NAMALWA (cell line): Measurements from ENCODE around the gene TRIM27.
"Not testable (repeated sequence)": the region's sequence is repeated elsewhere in the genome, so short reads cannot be mapped to it uniquely, and the experiment has no call there.

Experiments used
- DNase-seq: peaks from one replicate; pipeline ENCODE4 v3.0.0-alpha.2; 2015; ENCODE audit warnings: low spot score

TRIM27 gene, protein sequence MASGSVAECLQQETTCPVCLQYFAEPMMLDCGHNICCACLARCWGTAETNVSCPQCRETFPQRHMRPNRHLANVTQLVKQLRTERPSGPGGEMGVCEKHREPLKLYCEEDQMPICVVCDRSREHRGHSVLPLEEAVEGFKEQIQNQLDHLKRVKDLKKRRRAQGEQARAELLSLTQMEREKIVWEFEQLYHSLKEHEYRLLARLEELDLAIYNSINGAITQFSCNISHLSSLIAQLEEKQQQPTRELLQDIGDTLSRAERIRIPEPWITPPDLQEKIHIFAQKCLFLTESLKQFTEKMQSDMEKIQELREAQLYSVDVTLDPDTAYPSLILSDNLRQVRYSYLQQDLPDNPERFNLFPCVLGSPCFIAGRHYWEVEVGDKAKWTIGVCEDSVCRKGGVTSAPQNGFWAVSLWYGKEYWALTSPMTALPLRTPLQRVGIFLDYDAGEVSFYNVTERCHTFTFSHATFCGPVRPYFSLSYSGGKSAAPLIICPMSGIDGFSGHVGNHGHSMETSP

DNA sequence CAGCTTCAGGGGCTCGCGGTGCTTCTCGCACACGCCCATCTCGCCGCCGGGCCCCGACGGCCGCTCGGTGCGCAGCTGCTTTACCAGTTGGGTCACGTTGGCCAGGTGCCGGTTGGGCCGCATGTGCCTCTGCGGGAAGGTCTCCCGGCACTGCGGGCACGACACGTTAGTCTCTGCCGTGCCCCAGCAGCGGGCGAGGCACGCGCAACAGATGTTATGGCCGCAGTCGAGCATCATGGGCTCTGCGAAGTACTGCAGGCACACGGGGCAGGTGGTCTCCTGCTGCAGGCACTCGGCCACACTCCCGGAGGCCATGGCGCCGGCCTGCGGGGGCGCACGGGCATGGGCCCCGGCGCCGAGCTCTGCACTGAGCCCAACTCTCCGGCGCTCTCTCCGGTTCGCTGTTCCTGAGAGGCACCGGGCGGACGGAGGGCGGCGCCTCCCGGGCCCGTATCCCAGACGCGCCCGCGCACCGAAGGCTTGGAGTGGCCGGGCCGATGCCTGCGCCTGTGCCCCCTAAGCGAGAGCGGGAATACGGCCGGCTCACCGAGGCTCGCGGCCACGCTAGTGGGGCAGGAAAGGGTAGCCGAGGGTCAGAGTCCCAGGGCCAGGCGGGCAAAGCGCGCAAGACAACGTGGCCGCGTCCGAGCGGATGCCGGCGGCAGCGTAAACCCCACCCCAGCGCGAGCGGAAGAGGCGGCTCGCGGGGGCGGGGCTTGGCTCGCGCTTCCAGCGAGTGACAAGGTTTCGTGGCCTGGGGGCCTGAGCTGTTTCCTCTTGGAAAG, at the start of gene TRIM27:
Gene TRIM27, minus strand, starts transcription at position 668 of the 785 bp plus-strand sequence. Its CDS starts 353 bp downstream, at position 315.
- DNase-seq = peak; percentile 85

DNA sequence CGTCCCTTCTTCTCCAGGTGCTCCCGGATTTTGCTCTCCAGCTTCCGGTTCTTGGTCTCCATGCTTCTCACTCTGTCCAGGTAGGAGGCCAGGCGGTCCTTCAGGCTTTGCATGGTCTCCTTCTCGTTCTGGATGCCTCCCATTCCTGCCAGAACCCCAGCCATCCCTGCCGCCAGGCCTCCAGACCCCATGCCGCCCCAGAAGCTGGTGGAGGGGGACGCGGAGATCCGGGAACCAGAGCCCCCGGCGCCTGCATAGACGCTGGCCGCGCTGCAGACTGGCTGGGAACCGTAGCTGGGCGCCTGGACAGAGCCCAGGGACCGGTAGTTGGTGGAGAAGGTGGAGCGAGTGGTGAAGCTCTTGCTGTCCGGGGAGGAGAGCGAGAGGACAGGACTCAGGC, 46.3 kb upstream of the TRIM27 start:
- not testable (repeated sequence) for DNase-seq

DNA sequence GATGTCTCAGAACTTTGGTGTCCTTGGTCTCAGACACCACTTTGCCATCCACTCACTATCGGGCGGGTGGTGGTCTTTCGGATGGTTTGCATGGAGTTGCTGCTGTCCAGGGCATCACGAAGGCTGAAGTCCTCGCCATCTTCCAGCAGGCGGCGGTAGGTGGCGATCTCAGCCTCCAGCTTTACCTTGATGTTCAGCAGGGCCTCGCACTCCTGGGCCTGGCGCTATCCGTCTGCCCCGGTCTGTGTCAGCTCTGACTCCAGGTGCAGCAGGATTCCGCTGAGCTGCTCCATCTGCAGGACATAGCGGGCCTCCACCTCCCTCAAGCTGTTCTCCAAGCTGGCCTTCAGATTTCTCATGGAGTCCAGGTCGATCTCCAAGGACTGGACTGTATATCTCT, 45.3 kb upstream of the TRIM27 start:
- DNase-seq = no peak

DNA sequence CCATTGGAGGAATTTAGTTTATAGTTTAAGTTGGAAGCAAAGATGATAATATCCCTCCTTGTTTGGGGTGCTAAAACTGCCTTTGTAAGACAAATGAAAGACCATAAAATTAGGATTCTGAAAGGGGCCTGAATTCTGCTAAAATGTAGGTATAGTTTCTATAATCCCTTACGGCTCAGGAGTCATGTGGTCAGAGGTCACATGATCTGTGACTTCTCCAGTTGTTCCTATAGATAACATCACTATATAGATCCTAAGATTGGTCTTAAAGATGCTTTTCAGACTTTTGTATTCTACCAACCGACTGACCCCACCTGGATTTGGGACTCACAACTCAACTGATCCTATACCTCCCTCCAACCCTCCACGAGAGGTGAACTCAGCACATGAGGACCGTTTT, 44.7 kb upstream of the TRIM27 start:
- no peak for DNase-seq

DNA sequence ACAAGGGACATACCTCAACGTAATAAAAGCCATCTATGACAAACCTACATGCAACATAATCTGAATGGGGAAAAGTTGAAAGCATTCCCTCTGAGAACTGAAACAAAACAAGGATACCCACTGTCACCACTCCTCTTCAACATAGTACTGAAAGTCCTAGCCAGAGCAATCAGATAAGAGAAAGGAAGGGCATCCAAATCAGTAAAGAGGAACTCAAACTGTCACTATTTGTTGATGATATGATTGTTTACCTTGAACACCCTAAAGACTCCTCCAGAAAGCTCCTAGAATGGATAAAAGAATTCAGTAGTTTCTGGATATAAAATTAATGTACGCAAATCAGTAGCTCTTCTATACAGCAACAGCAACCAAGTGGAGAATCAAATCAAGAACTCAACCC, 41.9 kb upstream of the TRIM27 start:
- no peak for DNase-seq

DNA sequence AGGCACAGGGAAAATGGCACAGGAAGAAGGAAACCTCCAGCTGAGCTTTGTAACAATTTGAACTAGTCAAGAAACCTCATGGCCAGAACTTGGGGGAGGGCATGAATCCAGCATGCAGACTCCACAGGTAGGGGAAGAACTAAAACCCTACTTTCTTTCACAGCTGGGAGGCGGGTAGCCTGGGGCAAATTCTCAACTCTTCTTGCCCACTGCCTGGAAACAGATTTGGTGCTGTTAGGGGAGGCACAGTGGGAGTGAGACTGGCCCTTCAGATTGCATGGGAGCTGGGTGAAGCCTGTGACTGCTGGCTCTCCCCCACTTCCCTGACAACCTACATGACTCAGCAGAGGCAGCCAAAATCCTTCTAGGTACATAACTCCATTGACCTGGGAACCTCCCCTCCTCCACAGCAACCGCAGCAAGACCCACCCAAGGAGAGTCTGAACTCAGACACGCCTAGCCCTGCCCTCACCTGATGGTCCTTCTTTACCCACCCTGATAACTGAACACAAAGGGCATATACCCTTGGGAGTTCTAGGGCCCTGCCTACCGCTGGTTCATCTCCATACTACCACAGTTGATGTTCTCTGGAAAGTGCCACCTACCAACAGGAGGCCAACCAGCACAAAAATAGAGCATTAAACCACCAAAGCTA, 37.2 kb upstream of the TRIM27 start:
- no peak for DNase-seq

DNA sequence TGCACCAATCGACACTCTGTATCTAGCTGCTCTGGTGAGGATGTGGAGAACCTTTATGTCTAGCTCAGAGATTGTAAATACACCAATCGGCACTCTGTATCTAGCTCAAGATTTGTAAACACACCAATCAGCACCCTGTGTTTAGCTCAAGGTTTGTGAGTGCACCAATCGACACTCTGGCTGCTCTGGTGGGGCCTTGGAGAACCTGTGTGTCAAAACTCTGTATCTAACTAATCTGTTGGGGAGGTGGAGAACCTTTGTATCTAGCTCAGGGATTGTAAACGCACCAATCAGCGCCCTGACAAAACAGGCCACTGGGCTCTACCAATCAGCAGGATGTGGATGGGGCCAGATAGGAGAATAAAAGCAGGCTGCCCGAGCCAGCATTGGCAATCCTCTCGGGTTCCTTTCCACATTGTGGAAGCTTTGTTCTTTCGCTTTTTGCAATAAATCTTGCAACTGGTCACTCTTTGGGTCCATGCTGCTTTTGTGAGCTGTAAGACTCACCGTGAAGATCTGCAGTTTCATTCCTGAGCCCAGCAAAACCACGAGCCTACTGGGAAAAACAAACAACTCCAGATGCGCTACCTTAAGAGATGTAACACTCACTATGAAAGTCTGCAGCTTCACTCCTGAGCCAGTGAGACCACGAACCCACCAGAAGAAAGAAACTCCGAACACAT, 34.9 kb upstream of the TRIM27 start:
- not testable (repeated sequence) for DNase-seq

DNA sequence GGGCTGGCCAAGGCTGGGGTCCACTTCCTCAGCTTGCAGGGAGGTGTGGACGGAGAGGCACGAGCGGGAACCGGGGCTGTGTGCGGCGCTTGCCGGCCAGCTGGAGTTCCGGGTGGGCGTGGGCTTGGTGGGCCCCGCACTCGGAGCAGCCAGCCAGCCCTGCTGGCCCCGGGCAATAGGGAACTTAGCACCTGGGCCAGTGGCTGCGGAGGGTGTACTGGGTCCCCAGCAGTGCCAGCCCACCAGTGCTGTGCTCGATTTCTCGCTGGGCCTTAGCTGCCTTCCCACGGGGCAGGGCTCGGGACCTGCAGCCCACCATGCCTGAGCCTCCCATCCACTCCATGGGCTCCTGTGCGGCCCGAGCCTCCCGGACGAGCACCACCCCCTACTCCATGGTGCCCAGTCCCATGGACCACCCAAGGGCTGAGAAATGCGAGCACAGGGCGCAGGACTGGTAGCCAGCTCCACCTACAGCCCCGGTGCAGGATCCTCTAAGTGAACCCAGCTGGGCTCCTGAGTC, 34.1 kb upstream of the TRIM27 start:
- DNase-seq = not testable (repeated sequence)

DNA sequence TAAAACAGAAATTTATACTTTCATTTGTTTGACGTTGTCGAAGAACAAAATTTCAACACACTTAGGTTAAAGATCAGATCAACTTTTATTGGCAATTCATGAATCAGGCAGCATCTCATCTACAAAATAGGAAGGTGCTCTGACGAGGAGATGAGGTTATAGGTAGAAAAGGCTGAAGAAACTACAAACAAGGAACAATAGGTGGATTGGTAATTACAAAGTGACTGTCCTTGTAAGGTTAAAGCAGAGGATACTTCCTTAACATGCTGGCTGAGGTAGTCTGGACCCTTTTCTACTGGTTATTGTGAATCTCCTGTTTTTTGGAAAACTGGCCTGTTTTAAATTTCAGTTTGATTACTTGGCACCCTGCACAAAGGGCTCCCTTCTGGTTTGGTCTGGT, 32.5 kb upstream of the TRIM27 start:
- no peak for DNase-seq

DNA sequence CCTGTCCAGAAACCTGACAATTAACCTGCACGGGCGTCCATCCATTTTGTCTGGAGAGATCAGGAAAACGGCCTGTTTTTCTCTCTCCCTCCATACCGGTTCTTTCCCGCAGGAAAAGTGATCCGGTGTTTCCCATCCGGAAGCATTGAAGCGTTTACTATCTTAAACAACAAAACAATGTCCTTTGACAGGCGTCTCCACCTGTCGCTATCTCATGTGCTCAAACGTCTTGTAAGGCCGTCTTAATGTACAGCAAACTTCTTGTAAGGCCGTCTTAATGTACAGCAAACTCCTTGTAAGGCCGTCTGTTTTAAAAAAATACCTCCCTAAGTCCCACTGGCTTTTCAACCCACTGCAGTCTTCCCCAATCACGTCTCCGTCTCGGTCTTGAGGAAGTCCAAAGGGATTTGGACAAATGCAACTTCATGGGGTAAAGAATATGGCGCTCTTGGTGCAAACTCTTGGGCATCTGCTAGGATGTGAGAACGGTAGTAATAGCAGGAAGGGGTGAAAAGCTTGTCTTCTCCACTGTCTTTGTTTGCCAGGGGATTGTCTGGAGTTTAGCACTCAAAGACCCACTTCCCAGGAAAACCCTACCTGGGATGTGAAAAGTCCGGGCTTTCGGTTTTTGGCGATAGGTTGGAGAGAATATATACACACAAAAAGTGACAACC, 29.9 kb upstream of the TRIM27 start:
- peak; percentile 44 for DNase-seq

DNA sequence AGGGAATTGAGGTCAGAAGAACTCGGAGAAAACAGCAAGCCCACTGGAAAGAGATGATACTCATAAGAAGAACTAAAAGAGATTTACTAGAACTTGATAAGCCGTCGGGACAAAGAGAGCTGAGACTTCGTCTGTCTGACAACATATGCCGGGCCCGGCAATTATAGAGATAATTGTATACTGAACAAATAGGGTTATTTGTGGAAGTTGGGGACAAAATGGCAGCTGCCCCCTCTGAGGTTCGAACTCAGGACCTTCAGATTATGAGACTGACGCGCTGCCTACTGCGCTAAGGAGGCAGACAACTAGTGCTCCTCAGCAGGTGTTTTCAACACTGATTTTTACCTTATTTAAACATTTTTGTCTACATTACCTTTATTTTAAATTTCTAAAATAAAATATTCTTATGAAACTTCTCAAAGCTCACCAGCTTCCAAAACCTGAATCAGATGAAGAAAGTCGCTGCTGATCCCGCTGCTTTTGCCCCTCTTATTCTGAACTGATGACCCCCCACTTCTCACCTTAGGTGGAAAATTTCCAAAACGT, 29.3 kb upstream of the TRIM27 start:
- peak; percentile 81 for DNase-seq

DNA sequence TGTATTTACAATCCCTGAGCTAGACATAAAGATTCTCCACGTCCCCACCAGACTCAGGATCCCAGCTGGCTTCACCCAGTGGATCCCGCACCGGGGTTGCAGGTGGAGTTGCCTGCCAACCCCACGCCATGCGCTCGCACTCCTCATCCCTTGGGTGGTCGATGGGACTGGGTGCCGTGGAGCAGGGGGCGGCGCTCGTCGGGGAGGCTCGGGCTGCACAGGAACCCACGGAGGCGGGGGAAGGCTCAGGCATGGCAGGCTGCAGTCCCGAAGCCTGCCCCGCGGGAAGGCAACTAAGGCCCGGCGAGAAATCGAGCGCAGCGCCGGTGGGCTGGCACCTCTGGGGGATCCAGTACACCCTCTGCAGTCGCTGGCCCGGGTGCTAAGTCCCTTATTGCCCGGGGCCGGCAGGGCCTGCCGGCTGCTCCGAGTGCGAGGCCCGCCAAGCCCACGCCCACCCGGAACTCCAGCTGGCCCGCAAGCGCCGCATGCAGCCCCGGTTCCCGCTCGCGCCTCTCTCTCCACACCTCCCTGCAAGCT, 25.9 kb upstream of the TRIM27 start:
- DNase-seq = not testable (repeated sequence)

DNA sequence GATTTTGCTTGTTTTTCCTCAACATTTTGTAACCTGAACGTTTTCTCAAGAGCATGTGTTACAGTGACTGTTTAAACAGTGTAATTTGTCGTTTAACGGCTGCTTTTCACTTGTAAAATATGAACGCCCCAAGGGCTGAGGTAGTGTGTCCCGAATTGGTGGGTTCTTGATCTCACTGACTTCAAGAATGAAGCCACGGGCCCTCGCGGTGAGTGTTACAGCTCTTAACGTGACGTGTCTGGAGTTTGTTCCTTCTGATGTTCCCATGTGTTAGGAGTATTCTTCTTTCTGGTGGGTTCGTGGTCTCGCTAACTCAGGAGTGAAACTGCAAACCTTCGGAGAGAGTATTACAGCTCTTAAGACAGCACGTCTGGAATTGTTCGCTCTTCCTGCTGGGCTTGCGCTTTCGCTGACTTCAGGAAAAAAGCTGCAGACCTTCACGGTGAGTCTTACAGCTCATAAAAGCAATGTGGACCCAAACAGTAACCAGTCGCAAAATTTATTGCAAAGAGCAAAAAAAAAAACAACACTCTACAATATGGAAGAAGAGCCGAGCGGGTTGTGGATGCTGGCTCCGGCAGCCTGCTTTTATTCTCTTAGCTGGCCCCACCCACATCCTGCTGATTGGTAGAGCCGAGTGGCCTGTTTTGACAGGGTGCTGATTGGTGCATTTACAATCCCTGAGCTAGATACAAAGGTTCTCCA, 25.1 kb upstream of the TRIM27 start:
- no peak for DNase-seq

DNA sequence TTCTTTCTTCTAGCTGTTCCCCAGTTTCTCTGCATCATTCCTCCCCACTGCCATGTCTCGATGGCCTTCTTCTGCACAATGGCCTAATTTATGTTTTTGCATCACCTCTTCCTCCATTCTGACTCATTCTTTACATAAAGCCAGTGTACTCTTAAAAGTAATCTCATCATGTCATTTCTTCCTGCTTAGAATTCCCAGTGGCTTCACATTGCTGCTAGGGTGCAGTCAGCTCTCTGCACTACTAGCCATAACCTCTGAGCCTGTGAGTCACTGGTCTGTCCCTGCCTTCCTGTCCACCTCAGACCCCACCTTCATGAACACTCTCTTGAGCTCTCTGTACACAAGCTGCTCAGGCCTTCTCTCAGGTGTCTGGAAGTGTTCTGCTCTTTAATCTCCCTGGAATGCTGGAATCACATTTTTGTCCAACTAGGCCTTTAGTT, 24.1 kb upstream of the TRIM27 start:
- DNase-seq = no peak

DNA sequence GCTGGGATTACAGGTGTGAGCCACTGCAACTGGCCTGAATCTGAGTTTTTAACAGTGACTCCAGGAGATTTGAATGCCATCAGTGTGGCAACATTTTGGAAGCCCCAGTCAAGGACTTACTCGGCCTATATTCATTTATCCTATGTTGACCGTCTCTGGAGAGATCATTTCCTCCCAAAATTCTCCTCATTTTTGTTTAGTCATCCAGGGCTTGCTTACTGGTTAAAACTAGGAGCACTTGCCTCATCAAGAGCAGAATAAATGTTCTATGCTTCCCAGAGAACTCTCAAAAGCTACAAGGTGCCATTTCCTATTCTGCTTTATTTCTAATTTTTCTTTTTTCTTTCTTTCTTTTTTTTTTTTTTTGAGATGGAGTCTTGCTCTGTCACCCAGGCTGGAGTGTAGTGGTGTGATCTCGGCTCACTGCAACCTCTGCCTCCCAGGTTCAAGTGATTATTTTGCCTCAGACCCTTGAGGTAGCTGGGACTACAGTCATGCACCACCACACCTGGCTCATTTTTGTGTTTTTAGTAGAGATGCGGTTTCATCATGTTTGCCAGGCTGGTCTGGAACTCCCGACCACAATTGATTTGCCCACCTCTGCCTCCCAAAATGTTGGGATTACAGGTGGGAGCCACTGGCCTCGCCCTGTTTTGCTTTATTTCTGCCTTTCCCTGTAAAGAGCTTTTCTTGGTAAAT, 23.4 kb upstream of the TRIM27 start:
- DNase-seq = no peak

DNA sequence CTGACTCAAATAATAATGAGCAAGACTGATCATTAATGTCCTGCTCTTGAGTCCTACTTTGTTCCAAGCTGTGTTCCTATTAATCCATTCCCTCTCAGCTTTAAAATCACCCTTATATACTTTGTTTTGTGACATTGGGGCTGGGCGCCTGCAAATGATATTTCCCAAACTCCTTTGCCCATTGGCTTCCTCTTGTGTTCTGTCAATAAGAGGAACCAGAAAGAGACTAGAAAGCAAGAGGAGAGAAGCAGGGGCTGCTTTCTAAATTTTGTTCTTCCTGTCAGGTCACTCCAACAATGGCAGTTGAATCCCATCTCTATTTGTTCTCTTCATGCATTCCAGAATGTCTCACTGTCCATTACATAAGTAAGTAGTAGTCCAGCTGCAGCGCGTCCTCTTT, 21.6 kb upstream of the TRIM27 start:
- no peak for DNase-seq

DNA sequence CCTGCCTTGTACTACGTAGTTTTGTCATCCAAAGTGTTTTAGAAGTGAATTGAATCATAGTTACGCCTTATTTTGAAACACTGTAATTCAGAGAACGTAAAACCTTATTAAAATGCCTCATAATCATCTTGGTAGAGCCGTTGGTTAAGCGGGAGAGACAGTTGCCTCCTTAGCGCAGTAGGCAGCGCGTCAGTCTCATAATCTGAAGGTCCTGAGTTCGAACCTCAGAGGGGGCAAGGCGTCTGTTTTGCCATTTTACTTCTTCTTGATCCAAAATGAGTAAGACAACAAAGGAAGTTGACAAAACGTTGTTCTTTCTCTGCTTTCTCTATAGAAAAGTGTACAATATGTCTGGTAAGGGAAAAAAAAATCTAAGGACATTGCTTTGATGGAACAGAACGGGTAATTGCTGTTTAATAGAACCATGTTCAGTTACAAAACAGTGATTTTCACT, 20.7 kb upstream of the TRIM27 start:
- DNase-seq = peak; percentile 91

DNA sequence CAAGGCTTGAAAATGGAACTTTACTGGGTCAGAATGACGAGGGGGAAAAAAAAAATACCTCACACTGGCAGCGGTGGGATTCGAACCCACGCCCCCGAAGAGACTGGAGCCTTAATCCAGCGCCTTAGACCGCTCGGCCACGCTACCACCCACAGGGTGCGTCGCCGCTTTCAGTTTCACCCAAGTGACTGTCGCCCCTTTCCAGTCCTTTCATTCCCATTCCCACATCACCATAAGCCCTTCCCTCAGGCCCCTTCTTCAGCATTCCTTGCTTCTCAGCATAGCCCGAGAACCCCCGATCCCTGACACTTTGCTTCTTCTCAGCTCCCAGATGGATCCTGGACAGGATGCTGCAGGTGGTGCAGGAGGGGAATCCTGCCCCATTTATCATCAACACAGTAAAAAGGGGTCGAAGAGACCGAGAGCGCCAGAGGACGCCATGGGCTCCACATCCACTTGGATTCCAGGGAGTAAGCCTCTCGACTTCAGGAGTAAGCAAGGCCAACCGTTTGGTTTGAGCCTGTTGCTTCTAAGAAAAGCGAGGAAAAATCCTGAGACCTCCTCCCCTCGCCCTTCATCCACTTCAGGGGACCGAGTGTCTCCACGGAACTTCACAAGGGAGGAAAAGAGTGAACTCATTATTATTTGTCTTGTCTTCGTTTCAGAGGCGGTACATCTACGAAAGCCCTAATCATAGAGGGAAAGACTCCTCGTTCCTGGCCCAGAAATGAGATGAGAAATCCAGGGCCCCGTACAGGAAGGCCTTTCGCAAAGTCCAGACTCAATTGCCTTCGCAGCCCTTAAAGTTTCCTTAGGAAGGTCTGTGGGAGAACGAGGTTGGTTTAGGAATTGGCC, 20.0 kb upstream of the TRIM27 start:
- DNase-seq = peak; percentile 75
